ENCODE data around the gene BHLHE23. TPM values are rescaled to one million over a fixed set of nuclear protein-coding genes. Genes with fewer than 3 reads are reported as not detected.

BHLHE23 gene
- total RNA-seq, 1 experiment from 2014 or later, result not detected

GRCh38 chr20:63053432-63054102 lies 46.8 kb upstream of the BHLHE23 start (continued):
- no peak for TF ChIP-seq REST (IDR thresholded peaks at IDR 0.05; ENCODE audit: low read depth)
- no peak for TF ChIP-seq POLR2AphosphoS5 (IDR thresholded peaks at IDR 0.05; ENCODE audit: low read depth, low read length)
- TF ChIP-seq RAD21 (IDR thresholded peaks at IDR 0.05; ENCODE audit: low read depth), result no peak
- TF ChIP-seq YY1 (IDR thresholded peaks at IDR 0.05; ENCODE audit: extremely low read depth, insufficient replicate concordance, low read depth, low read length), result no peak
- TF ChIP-seq ZFX (IDR thresholded peaks at IDR 0.05), result no peak

- Histone ChIP-seq H3K4me2 (ENCODE audit: low read length) (no peak overlapping the region), H3K9me3 (ENCODE audit: control insufficient read depth in 1 of 2, insufficient read depth in 1 of 2, low read depth in 1 of 2, low read length in 2 of 2) (no peaks in the 10 kb centered on the region; a peak in 1 of 4 replicates), H3K36me3 (ENCODE audit: control insufficient read depth in 1 of 2, insufficient read depth in 2 of 2, low read length in 2 of 2) (no peaks in the 10 kb centered on the region), H3K79me2 (ENCODE audit: insufficient read depth, low read length) (no peaks in the 10 kb centered on the region), H3K9ac (ENCODE audit: low read length) (no peak overlapping the region), H3K4me3 (replicated peaks in 1 of 2; ENCODE audit: low read depth in 1 of 2, low read length in 2 of 2) (no peak overlapping the region), H2AFZ (ENCODE audit: low read depth, low read length, poor library complexity, severe bottlenecking) (no peak overlapping the region), H3K27ac (ENCODE audit: low read depth, low read length) (no peak overlapping the region), H3K4me1 (ENCODE audit: control insufficient read depth in 1 of 2, insufficient read depth in 2 of 2, low read length in 2 of 2) (0 out of 4 replicates have a peak, but pooled peaks cover 0 to 3% of the 10 kb centered on the region in 2 experiments), H3K9me2 (ENCODE audit: insufficient read depth) (no peaks in the 10 kb centered on the region), H4K20me1 (ENCODE audit: insufficient read depth) (no peaks in the 10 kb centered on the region), H3K27me3 (ENCODE audit: insufficient read depth, low read length) (0 out of 2 replicates have a peak, but pooled peaks cover 7% of the 10 kb centered on the region)
- no TSS peak for BruUV-seq (replicated peaks)
- ChIA-PET RAD21 (ENCODE audit: low non-redundant PET in 1 of 2, low total read pairs in 2 of 2, uncharacterized antibody in 2 of 2, unreplicated experiment in 2 of 2) (no interaction called here), POLR2A (no interaction called here), CTCF (no interaction called here)
- DNase-seq (ENCODE audit: low read depth, low spot score) (no peak), ATAC-seq (no peak)
- intact Hi-C loops (cut with micrococcal nuclease), result no loop called here
- TF ChIP-seq SRF (IDR thresholded peaks at IDR 0.05; ENCODE audit: low read depth), result no peak
- TF ChIP-seq POLR2A (IDR thresholded peaks at IDR 0.05; ENCODE audit: borderline replicate concordance, extremely low read depth, insufficient read depth, insufficient read length), result no peak
- no peak for TF ChIP-seq REST (IDR thresholded peaks at IDR 0.05; ENCODE audit: low read depth)
- no peak for TF ChIP-seq TCF7L2 (IDR thresholded peaks at IDR 0.05; ENCODE audit: borderline replicate concordance, extremely low read depth, insufficient read depth, insufficient read length)
- no peak for TF ChIP-seq ZNF274 (IDR thresholded peaks at IDR 0.05; ENCODE audit: low read depth, low read length)
- no peak for TF ChIP-seq ZBTB33 (IDR thresholded peaks at IDR 0.05; ENCODE audit: extremely low read depth, insufficient replicate concordance, low read length)
- TF ChIP-seq EGR1 (IDR thresholded peaks at IDR 0.05; ENCODE audit: low read depth), result no peak
- TF ChIP-seq POLR2AphosphoS5 (IDR thresholded peaks at IDR 0.05; ENCODE audit: low read depth, low read length), result no peak
- no peak for TF ChIP-seq ATF3 (IDR thresholded peaks at IDR 0.05)
Measured at GRCh38 chr20:63052571-63053431, 46.0 kb upstream of the BHLHE23 start.

Data from HCT116 (cell line).